Esophagus squamous epithelium (tissue), 4 donors: ENCODE data around the gene ASAH2.

ENCODE experiments used
- POLR2A ChIP-seq, 4 donors: fragments of 450-650 bp; IDR thresholded peaks; one replicate each; pipeline ENCODE4 v1.6.1; 2017; ENCODE audit warnings: antibody characterized with exemption in 4 of 4, mild to moderate bottlenecking in 4 of 4, moderate library complexity in 3 of 4
- TF ChIP-seq, protein P1 (sequence below), 6 experiments: fragments of 450-650 bp in 4 of 6; fragments of 200-600 bp in 2 of 6; sonication (generic) in 2 of 6; IDR thresholded peaks; one replicate each; pipeline ENCODE4 v1.5.1; 2016 to 2019; ENCODE audit warnings: antibody characterized with exemption in 6 of 6, mild to moderate bottlenecking in 4 of 6, moderate library complexity in 4 of 6

DNA sequence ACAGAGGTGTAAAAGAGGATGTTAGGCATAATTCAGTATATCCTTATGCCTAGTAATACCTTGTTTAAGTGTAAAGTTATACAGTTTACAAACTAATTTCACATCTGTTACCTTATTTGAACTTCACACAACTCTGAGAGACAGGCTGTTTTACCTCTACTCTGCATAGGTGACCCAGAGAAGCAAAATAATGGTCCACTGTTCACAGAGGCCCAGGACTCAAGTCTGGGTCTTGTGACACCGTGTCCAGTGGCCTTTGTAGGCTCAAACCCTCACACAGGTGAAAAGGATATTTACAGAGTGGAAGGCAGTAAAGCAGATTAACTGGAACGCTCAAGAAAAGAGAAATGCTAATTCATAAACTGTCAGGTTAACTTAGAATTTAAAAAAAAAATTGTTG is 32.1 kb downstream of the ASAH2 start:
- TF ChIP-seq, protein P1, sequence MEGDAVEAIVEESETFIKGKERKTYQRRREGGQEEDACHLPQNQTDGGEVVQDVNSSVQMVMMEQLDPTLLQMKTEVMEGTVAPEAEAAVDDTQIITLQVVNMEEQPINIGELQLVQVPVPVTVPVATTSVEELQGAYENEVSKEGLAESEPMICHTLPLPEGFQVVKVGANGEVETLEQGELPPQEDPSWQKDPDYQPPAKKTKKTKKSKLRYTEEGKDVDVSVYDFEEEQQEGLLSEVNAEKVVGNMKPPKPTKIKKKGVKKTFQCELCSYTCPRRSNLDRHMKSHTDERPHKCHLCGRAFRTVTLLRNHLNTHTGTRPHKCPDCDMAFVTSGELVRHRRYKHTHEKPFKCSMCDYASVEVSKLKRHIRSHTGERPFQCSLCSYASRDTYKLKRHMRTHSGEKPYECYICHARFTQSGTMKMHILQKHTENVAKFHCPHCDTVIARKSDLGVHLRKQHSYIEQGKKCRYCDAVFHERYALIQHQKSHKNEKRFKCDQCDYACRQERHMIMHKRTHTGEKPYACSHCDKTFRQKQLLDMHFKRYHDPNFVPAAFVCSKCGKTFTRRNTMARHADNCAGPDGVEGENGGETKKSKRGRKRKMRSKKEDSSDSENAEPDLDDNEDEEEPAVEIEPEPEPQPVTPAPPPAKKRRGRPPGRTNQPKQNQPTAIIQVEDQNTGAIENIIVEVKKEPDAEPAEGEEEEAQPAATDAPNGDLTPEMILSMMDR (IDR thresholded peaks at IDR 0.05): no peak
- TF ChIP-seq POLR2A (IDR thresholded peaks at IDR 0.05): no peak
